NCI-H1694 (cell line): ENCODE results near the gene DHRS3.
"Not testable (repeated sequence)": the region's sequence is repeated elsewhere in the genome, so short reads cannot be mapped to it uniquely, and the experiment has no call there.

Experiments
- DNase-seq: peaks from one replicate; lab custom pipeline; 2025; lab: John Stamatoyannopoulos, UW

Gene DHRS3

DNA sequence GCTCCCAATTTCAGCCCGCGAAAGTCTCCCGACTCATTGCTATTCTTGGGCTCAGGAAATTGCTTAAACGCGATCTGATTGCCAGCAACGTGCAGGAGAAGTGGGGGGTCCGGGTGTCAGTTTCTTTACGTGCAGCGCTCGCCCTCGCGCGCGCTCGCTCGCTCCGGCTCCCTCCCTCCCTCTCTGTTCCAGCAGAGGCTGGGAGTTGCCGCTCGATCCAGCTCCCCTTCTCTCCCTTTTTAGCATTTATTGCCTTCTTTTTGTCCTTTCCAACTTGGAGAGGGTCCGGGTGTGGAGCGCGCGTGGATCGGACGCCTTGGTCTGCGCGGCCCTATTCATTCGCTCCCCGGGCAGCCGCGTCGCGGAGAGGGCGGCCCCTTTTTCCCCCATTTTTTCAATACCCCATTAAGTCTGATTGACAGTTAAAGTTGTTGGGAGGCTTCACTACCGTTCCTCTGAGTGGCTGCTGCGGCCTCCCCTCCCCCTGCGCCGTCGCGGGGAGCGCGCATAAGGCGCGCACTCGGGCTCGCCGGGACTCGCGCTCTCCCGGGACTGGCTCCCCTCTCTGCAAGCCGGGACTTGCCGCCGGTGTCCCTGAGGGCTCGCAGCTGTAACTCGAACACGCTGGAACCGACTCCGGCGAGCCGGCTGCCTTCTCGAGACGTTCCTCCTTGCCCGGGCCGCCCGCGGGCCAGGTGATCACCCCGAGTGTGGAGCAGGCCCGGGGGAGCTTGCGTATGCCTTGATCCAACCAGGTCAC is at the start of gene DHRS3:
TSS of gene DHRS3 (minus strand) at position 310 of the 760 bp plus-strand sequence. CDS start 862 bp downstream, outside the sequence.
- DNase-seq, result no peak

DNA sequence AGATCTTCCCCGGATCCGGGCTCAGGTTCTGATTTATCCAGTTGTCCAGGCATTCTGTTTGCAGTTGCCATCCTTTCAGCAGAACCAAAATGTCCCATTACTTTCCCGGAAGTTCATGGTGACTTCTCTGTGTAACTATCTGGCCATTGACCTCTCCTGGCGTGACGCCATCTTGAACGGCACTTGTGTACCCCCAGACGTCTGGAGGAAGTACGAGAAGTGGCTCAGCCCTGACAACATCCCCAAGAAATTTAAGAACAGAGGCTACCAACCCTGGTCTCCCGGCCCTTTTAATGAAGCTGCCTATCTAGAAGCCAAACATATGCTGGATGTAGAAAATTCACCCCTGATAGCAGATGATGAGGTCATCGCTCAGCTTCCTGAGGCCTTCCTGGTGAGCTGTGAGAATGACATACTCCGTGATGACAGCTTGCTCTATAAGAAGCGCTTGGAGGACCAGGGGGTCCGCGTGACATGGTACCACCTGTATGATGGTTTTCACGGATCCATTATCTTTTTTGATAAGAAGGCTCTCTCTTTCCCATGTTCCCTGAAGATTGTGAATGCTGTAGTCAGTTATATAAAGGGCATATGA is 48.2 kb upstream of the DHRS3 start:
- no peak for DNase-seq

- no peak for DNase-seq
These were observed 47.5 kb upstream of the DHRS3 start for GRCh38 chr1:12665511-12665910.

GRCh38 chr1:12662556-12662955 is 44.5 kb upstream of the DHRS3 start:
- no peak for DNase-seq

DNA sequence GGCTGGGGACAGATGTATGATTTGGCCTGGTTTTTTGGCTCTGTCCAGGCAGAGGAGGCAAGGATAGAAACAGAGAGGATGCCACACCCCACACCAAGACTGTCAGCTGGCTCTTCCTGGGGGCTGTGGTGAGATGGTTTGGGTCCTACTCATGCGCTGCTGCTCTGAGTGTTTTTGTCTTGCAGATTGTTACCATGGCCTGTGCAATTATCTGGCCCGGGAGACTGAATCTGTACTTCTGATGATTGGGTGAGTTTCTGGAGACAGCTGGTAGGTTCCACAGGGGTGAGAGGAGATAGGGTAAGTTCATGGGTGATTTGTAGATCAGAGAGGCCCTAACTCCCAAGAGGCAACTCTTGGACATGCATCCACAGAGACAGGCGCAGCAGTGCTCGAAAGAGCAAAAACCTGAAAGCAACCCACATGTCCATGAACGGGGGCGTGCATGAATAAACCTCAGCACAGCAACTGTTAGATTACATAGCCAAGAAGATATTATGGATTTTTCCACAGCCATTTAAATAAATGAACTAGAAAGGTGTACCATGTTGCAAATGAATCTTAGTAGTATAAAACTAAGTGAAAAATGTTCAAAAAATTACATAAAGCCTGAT is 43.7 kb upstream of the DHRS3 start:
- no peak for DNase-seq

DNA sequence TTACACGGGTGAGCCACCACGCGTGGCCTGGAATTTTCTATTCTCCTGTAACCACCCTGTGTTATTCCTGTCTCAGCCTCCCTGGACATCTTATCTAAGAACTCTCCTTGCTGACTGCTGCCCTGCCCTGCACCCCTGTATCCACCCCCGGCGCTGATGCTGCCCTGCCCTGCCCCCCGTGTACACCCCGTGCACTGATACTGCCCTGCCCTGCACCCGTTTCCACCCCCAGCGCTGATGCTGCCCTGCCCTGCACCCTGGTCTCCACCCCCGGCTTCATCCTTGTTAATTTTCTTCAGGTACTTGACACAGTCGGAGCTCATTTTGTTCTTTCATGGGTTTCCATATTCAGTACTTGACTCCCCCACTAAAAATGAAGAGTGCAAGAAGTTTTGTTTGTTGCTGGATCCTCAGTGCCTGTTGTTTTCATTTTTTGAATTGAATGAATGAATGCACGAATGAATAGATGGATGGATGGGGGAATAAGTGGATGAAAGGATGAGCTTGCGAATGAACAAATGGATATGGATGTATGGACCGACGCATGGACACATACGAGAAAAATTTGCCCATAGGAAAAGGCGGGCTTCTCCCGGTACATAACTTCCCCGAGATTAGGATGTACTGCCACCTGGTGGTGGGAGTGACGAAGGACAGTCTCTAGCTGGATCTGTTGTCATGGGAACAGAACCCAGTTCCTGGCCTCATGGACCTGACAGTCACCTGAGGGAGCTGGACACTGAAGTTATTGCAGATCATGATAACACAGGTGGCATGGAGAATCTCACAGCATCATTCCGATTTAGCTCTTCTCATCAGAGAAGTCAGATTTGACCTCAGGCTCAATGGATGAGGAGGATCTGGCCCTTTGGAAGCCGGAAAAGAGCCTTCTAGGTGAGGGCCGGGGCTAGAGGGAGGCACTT is 40.8 kb upstream of the DHRS3 start:
- DNase-seq, result peak; percentile 47

DNA sequence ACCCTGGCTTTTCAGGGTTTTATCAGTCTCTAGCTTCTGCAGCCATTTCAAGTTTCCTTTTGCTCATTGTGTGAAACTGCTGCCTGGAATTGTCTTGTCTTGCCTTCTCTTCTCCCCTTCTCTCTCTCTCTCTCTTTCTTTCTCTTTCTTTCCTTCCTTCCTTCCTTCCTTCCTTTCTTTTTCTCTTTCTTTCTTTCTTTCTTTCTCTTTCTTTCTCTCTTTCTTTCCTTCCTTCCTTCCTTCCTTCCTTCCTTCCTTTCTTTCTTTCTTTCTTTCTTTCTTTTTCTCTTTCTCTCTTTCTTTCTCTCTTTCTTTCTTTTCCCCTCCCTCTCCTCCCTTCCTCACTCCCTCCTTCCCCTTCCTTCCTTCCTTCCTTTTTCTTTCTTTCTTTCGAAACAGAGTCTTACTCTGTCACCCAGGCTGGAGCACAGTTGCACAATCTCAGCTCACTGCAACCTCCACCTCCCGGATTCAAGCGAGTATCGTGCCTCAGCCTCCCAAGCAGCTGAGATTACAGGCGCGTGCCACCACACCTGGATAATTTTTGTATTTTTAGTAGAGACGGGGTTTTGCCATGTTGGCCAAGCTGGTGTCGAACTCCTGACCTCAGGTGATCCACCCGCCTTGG is 40.0 kb upstream of the DHRS3 start:
- DNase-seq, result not testable (repeated sequence)

- no peak for DNase-seq
These were observed 39.3 kb upstream of the DHRS3 start for GRCh38 chr1:12657060-12657884.

DNA sequence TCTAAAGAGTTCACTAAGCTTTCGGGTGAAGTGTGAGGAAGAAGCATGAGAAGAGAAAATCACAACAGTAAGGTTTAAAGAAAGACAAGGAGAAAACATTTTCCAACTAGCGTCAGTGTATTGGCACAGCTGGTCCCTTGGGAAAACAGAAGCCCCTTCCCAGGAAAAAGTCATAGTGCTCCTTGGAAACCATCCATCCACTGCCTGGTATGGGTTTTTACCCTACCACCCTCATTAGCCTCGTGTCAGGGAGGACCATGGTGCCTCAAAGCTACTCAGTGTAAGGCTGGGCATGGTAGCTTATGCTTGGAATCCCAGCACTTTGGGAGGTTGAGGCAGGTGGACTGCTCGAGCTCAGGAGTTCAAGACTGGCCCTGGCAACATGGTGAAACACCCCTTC is 38.6 kb upstream of the DHRS3 start:
- DNase-seq, result no peak

DNA sequence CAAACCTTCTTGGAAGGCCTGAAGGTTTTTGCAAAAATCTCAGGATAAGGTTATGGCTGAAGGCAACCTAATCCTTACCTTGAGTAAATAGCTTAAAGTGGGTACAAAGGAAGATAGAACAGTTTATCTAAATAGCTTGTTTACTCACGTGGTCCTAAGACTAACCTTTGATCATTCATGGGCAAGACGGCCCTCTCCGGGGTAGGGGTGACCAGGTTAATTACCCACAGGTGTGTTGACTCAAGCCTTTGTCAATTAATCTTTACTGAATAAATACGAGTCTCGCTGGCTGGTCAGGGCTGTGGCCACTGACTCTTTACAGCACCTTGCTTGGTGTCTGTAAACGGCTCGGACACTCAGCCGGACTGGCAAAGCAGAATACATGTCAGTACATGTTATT is 36.6 kb upstream of the DHRS3 start:
- no peak for DNase-seq

- no peak for DNase-seq
These were observed 36.1 kb upstream of the DHRS3 start for GRCh38 chr1:12654004-12654567.

GRCh38 chr1:12649971-12650421 is 32.0 kb upstream of the DHRS3 start:
- no peak for DNase-seq

DNA sequence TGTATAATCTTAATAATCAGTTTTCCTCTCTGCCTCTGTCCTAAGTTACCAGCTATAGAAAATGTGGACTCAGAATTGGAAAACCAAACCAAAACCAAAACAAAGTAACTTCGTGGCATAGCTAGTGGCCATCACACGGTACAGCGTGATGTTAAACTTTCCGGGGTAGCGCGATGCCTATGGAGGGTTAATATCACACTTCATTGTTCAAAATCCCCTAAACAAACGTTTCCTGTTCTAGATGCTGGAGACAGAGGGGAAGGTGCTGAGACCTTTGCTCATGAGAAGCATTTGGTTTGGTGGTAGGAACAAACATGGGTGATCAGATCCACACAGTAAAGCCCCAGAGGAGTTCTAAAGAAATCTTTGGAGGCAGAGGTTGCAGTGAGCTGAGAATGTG is 30.7 kb upstream of the DHRS3 start:
- no peak for DNase-seq

DNA sequence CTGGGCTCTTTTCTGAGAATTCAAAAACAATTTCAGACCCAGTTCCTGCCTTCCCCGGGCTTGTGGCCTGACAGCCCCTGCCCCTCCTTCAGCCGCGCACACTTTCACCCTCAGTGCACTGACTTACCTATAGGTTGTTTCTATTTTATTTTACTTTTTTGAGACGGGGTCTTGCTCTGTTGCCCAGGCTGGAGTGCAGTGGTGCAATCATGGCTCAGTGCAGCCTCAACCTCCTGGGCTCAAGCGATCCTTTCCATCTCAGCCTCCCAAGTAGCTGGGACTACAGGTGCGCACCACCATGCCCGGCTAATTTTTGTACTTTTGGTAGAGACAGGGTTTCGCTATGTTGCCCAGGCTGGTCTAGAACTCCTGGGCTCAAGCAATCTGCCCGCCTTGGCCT is 27.4 kb upstream of the DHRS3 start:
- not testable (repeated sequence) for DNase-seq

DNA sequence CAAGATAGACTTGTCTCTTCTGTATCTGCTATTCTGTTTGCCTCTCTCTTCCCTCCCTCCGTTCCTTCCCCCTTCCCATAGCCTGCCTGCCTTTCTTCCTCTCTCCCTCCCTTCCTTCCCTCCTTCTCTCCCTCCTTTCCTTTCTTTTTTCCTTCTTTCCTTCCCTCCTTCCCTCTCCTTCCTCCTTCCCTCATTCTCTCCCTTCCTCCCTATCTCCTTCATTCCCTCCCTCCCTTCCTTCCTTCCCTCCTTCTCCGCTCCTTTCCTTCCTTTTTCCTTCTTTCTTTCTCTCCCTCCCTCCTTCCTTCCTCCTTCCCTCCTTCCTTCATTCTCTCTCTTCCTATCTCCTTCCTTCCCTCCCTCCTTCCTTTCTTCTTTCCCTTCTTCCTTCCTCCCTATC is 26.8 kb upstream of the DHRS3 start:
- DNase-seq, result no peak

DNA sequence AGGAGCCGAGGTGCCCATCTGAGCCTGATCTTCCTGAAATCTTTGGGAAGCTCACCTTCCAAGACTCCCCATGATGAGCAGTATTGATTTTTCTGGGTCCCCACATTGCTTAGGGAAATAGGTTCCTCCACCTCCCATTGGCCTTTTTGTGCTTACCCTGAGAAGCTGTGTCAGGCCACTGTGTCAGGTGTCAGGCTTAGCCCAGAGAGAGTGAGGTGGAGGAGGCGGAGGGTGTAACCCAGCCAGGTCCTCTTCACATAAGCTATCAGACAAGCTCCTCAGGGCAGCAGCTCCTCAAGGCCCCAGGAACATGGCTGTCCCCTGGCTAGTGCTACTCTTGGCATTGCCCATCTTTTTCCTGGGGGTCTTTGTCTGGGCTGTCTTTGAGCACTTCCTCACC is 26.2 kb upstream of the DHRS3 start:
- no peak for DNase-seq

- no peak for DNase-seq
These were observed 25.8 kb upstream of the DHRS3 start, which contains the start of gene AADACL4 for GRCh38 chr1:12643785-12644184. Gene AADACL4, plus strand, starts transcription at chr1:12644085. Its CDS starts 462 bp downstream, at chr1:12644547.

- DNase-seq, result no peak
These were observed 25.1 kb upstream of the DHRS3 start for GRCh38 chr1:12643079-12643478.

DNA sequence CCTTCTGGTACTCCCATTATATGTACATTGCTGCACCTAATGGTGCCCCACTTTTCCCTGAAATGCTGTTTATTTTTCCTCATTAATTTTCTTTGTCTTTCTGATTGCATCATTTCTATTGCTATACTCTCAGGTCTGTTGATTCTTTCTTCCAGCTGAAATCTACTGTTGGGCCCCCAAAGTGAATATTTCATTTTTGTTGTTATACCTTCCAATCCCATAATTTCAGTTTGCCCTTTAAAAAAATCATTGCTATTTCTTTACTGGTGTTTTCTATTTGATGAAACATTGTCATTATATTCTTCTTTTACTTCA is 22.9 kb upstream of the DHRS3 start:
- no peak for DNase-seq

DNA sequence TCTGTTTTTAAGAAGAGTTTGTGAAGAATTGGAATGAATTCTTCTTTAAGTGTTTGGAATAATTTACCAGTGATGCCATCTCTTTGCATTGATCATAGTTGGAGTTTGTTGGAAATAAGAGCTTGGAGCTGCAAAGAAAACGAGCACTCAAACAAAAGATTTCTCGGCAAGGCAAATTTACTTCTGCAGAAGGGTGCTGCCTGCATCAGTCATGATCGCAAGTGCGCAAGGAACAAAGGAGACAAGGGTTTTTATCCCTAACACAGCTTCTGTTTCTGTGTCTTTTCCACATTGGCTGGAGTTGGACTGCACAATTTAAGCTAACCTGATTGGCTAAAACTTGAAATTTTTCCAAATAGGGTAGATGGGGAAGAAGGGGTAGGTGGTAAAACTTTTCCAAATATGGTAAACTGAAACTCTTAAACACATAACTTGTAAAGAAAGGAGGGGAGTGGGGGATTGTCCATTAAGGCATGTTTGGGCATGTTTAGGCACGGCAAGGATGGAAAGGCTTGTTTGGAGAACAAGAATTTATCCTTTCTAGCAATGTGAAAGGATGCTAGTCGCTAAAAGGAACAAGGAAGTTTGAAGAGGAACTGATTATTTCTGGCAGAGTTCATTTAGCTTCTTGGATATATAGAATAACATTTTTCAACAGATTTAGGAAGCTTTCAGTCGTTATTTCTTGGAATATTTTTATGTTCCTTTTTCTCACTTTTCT is 22.4 kb upstream of the DHRS3 start:
- DNase-seq, result no peak
